WTC11 (cell line): ENCODE data around the gene RPS27A. TPM values are rescaled to one million over a fixed set of nuclear protein-coding genes. Genes with fewer than 3 reads are reported as not detected.

Experiments
- ATAC-seq: fragments of 200-7000 bp; cut with Tn5 transposase; 2 replicates; pipeline ENCODE4 v1.10.0; 2021; ENCODE audit warnings: mild to moderate bottlenecking, moderate library complexity
- CTCF ChIA-PET: fragments of 300-600 bp; sonication (Branson Sonifier 250); formaldehyde crosslinking; loops from one replicate; lab custom pipeline; 2021; ENCODE audit warnings: antibody characterized with exemption; lab: Charles Lee
- POLR2A ChIA-PET: fragments of 350-600 bp; sonication (Branson Sonifier 250); formaldehyde crosslinking; loops from one replicate; lab custom pipeline; 2021; ENCODE audit warnings: antibody characterized with exemption; lab: Charles Lee
- DNase-seq: peaks from one replicate; pipeline ENCODE4 v3.0.0; 2021; ENCODE audit warnings: low spot score
- H3K27ac Mint-ChIP-seq: 2 replicates; pipeline ENCODE4 v1.8.0; 2021; ENCODE audit warnings: mixed read lengths
- H3K27me3 Mint-ChIP-seq: 2 replicates; pipeline ENCODE4 v1.8.0; 2021; ENCODE audit warnings: low read depth, mild to moderate bottlenecking, moderate library complexity, mixed read lengths
- H3K36me3 Mint-ChIP-seq: 2 replicates; pipeline ENCODE4 v1.8.0; 2021; ENCODE audit warnings: mixed read lengths
- H3K4me1 Mint-ChIP-seq: 2 replicates; pipeline ENCODE4 v1.8.0; 2022; ENCODE audit warnings: mixed read lengths
- H3K4me3 Mint-ChIP-seq: 2 replicates; pipeline ENCODE4 v1.8.0; 2021; ENCODE audit warnings: mild to moderate bottlenecking, moderate library complexity, mixed read lengths
- H3K9me3 Mint-ChIP-seq: 2 replicates; pipeline ENCODE4 v1.8.0; 2021; ENCODE audit warnings: mixed read lengths
- ATF1 ChIP-seq: sonication (generic); formaldehyde crosslinking; IDR thresholded peaks from 2 replicates; pipeline ENCODE4 v1.8.1; 2023; ENCODE audit warnings: mild to moderate bottlenecking, moderate library complexity, missing genetic modification reagents
- CBFB ChIP-seq: sonication (generic); formaldehyde crosslinking; IDR thresholded peaks from 2 replicates; pipeline ENCODE4 v1.8.1; 2022; ENCODE audit warnings: mild to moderate bottlenecking, low read depth, missing genetic modification reagents
- E2F1 ChIP-seq: sonication (generic); formaldehyde crosslinking; IDR thresholded peaks from 2 replicates; pipeline ENCODE4 v1.8.0; 2022; ENCODE audit warnings: mild to moderate bottlenecking, missing genetic modification reagents
- FOXP1 ChIP-seq: sonication (generic); formaldehyde crosslinking; IDR thresholded peaks from 2 replicates; pipeline ENCODE4 v1.8.0; 2022; ENCODE audit warnings: missing genetic modification reagents, mild to moderate bottlenecking, moderate library complexity, borderline replicate concordance
- FOXP4 ChIP-seq: sonication (generic); formaldehyde crosslinking; IDR thresholded peaks from 2 replicates; pipeline ENCODE4 v1.8.0; 2022; ENCODE audit warnings: mild to moderate bottlenecking, missing genetic modification reagents
- GABPB1 ChIP-seq: sonication (generic); formaldehyde crosslinking; IDR thresholded peaks from 2 replicates; pipeline ENCODE4 v1.8.1; 2023; ENCODE audit warnings: mild to moderate bottlenecking, missing genetic modification reagents
- JUN ChIP-seq: sonication (generic); formaldehyde crosslinking; IDR thresholded peaks from 2 replicates; pipeline ENCODE4 v1.8.0; 2023; ENCODE audit warnings: mild to moderate bottlenecking, missing genetic modification reagents
- MYBL2 ChIP-seq: sonication (generic); formaldehyde crosslinking; IDR thresholded peaks from 2 replicates; pipeline ENCODE4 v1.8.1; 2023; ENCODE audit warnings: mild to moderate bottlenecking, moderate library complexity, missing genetic modification reagents
- NFYB ChIP-seq: sonication (generic); formaldehyde crosslinking; conservative IDR thresholded peaks from 2 replicates; pipeline ENCODE4 v1.8.0; 2022; ENCODE audit warnings: low read depth, missing genetic modification reagents
- RORB ChIP-seq: fragments of 250-450 bp; sonication (Bioruptor Pico); IDR thresholded peaks from 2 replicates; pipeline ENCODE4 v1.9.0; 2021; ENCODE audit warnings: mild to moderate bottlenecking
- TCF7 ChIP-seq: sonication (generic); formaldehyde crosslinking; IDR thresholded peaks from 2 replicates; pipeline ENCODE4 v1.8.0; 2022; ENCODE audit warnings: mild to moderate bottlenecking, low read depth, missing genetic modification reagents, moderate library complexity
- TEAD4 ChIP-seq: sonication (generic); formaldehyde crosslinking; IDR thresholded peaks from 2 replicates; pipeline ENCODE4 v1.8.0; 2022; ENCODE audit warnings: mild to moderate bottlenecking, missing genetic modification reagents
- USF2 ChIP-seq: sonication (generic); formaldehyde crosslinking; IDR thresholded peaks from 2 replicates; pipeline ENCODE4 v1.8.1; 2023; ENCODE audit warnings: mild to moderate bottlenecking, missing genetic modification reagents, moderate library complexity
- ZNF138 ChIP-seq: sonication (generic); formaldehyde crosslinking; conservative IDR thresholded peaks from 2 replicates; pipeline ENCODE4 v1.8.1; 2022; ENCODE audit warnings: mild to moderate bottlenecking, moderate library complexity, missing genetic modification reagents
- ZNF219 ChIP-seq: sonication (generic); formaldehyde crosslinking; IDR thresholded peaks from 2 replicates; pipeline ENCODE4 v1.8.0; 2023; ENCODE audit warnings: missing genetic modification reagents, mild to moderate bottlenecking, borderline replicate concordance
- ZNF281 ChIP-seq: sonication (generic); formaldehyde crosslinking; IDR thresholded peaks from 2 replicates; pipeline ENCODE4 v1.8.0; 2023; ENCODE audit warnings: mild to moderate bottlenecking, missing genetic modification reagents
- ZNF416 ChIP-seq: fragments of 250-450 bp; sonication (Bioruptor Pico); IDR thresholded peaks from 2 replicates; pipeline ENCODE4 v1.9.0; 2021; ENCODE audit warnings: mild to moderate bottlenecking, inconsistent platforms
- ZNF423 ChIP-seq: fragments of 250-450 bp; sonication (Bioruptor Pico); IDR thresholded peaks from 2 replicates; pipeline ENCODE4 v2.1.2; 2022; ENCODE audit warnings: mild to moderate bottlenecking, moderate library complexity
- total RNA-seq: library from RNA; stranded (reverse); gene quantifications from 3 replicates; pipeline ENCODE4 v1.2.3, GENCODE V29; 2021
- TF ChIP-seq, protein P1 (sequence below): sonication (generic); formaldehyde crosslinking; IDR thresholded peaks from 2 replicates; pipeline ENCODE4 v1.8.1; 2022; ENCODE audit warnings: mild to moderate bottlenecking, moderate library complexity, missing genetic modification reagents
- TF ChIP-seq, protein P2 (sequence below): fragments of 250-450 bp; sonication (Bioruptor Pico); IDR thresholded peaks from 2 replicates; pipeline ENCODE4 v1.9.0; 2021; ENCODE audit warnings: mild to moderate bottlenecking
- TF ChIP-seq, protein P3 (sequence below): sonication (generic); formaldehyde crosslinking; IDR thresholded peaks from 2 replicates; pipeline ENCODE4 v1.8.1; 2023; ENCODE audit warnings: mild to moderate bottlenecking, moderate library complexity, missing genetic modification reagents

The RPS27A gene
- total RNA-seq, 1 experiment from 2014 or later = 1,424 TPM

DNA sequence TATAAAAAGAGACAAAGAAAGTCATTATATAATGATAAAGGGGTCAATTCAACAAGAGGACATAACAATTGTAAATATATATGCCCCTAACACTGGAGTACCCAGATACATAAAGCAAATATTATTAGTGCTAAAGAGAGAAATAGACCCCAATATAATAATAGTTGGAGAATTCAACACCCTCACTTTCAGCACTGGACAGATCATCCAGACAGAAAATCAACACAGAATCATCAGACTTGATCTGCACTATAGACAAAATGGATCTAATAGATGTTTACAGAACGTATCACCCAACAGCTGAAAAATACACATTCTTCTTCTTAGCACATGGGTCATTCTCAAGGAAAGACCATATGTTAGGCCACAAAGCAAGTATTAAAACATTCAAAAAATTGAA lies 32.1 kb upstream of the RPS27A start:
- POLR2A ChIA-PET = no interaction called here
- no peaks in the 10 kb centered on the region; the same call in 1 of the 2 replicates for H3K27me3 Mint-ChIP-seq
- DNase-seq = no peak
- H3K4me3 Mint-ChIP-seq = no peak overlapping the region
- ATAC-seq = no peak
- TF ChIP-seq ZNF219 (CRISPR knock-in tag) (no peak), TEAD4 (CRISPR knock-in tag) (no peak), NFYB (CRISPR knock-in tag) (no peak), ZNF281 (CRISPR knock-in tag) (no peak), ZNF138 (CRISPR knock-in tag) (no peak), TCF7 (no peak), ZNF423 (CRISPR knock-in tag) (no peak), CBFB (CRISPR knock-in tag) (no peak)
- CTCF ChIA-PET = no interaction called here
- no peaks in the 10 kb centered on the region for H3K4me1 Mint-ChIP-seq
- peaks cover 49% of the 10 kb centered on the region for H3K9me3 Mint-ChIP-seq
- peaks cover 52% of the 10 kb centered on the region for H3K36me3 Mint-ChIP-seq
- H3K27ac Mint-ChIP-seq = no peak overlapping the region

GRCh38 chr2:55204536-55204935 lies 28.0 kb upstream of the RPS27A start:
- H3K9me3 Mint-ChIP-seq = peaks cover 47% of the 10 kb centered on the region
- DNase-seq (no peak), ATAC-seq (no peak)
- CTCF ChIA-PET = no interaction called here
- POLR2A ChIA-PET = no interaction called here
- H3K27me3 Mint-ChIP-seq = no peaks in the 10 kb centered on the region; the same call in 1 of the 2 replicates
- H3K36me3 Mint-ChIP-seq = peaks cover 47% of the 10 kb centered on the region
- no peak overlapping the region for H3K4me3 Mint-ChIP-seq
- no peak overlapping the region for H3K27ac Mint-ChIP-seq
- H3K4me1 Mint-ChIP-seq = no peaks in the 10 kb centered on the region
- TF ChIP-seq E2F1 (CRISPR knock-in tag) = no peak
- TF ChIP-seq JUN (CRISPR knock-in tag) = no peak
- no peak for TF ChIP-seq RORB (CRISPR knock-in tag)
- no peak for TF ChIP-seq ATF1 (CRISPR knock-in tag)
- no peak for TF ChIP-seq GABPB1 (CRISPR knock-in tag)
- no peak for TF ChIP-seq MYBL2 (CRISPR knock-in tag)
- TF ChIP-seq ZNF416 = no peak
- TF ChIP-seq FOXP4 (CRISPR knock-in tag) = no peak
- TF ChIP-seq FOXP1 = no peak
- TF ChIP-seq, protein P1, sequence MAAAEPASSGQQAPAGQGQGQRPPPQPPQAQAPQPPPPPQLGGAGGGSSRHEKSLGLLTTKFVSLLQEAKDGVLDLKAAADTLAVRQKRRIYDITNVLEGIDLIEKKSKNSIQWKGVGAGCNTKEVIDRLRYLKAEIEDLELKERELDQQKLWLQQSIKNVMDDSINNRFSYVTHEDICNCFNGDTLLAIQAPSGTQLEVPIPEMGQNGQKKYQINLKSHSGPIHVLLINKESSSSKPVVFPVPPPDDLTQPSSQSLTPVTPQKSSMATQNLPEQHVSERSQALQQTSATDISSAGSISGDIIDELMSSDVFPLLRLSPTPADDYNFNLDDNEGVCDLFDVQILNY (CRISPR knock-in tag) = no peak
- TF ChIP-seq, protein P2, sequence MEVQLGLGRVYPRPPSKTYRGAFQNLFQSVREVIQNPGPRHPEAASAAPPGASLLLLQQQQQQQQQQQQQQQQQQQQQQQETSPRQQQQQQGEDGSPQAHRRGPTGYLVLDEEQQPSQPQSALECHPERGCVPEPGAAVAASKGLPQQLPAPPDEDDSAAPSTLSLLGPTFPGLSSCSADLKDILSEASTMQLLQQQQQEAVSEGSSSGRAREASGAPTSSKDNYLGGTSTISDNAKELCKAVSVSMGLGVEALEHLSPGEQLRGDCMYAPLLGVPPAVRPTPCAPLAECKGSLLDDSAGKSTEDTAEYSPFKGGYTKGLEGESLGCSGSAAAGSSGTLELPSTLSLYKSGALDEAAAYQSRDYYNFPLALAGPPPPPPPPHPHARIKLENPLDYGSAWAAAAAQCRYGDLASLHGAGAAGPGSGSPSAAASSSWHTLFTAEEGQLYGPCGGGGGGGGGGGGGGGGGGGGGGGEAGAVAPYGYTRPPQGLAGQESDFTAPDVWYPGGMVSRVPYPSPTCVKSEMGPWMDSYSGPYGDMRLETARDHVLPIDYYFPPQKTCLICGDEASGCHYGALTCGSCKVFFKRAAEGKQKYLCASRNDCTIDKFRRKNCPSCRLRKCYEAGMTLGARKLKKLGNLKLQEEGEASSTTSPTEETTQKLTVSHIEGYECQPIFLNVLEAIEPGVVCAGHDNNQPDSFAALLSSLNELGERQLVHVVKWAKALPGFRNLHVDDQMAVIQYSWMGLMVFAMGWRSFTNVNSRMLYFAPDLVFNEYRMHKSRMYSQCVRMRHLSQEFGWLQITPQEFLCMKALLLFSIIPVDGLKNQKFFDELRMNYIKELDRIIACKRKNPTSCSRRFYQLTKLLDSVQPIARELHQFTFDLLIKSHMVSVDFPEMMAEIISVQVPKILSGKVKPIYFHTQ = no peak
- TF ChIP-seq, protein P3, sequence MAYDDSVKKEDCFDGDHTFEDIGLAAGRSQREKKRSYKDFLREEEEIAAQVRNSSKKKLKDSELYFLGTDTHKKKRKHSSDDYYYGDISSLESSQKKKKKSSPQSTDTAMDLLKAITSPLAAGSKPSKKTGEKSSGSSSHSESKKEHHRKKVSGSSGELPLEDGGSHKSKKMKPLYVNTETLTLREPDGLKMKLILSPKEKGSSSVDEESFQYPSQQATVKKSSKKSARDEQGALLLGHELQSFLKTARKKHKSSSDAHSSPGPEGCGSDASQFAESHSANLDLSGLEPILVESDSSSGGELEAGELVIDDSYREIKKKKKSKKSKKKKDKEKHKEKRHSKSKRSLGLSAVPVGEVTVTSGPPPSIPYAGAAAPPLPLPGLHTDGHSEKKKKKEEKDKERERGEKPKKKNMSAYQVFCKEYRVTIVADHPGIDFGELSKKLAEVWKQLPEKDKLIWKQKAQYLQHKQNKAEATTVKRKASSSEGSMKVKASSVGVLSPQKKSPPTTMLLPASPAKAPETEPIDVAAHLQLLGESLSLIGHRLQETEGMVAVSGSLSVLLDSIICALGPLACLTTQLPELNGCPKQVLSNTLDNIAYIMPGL (CRISPR knock-in tag) = no peak
- no peak for TF ChIP-seq USF2 (CRISPR knock-in tag)
